KMS-11 (cell line): ENCODE measurements around the gene TENM4.

Experiments used
- H2AFZ ChIP-seq: fragments of 200-600 bp; sonication (generic); 2 replicates; pipeline ENCODE4 v1.6.1; 2016; ENCODE audit warnings: antibody characterized with exemption, mixed run types, low read depth
- H3K27ac ChIP-seq: fragments of 200-600 bp; sonication (generic); 2 replicates; pipeline ENCODE4 v1.6.1; 2016; ENCODE audit warnings: mild to moderate bottlenecking, mixed run types
- H3K27me3 ChIP-seq: fragments of 200-600 bp; sonication (generic); 2 replicates; pipeline ENCODE4 v1.6.1; 2017; ENCODE audit warnings: mild to moderate bottlenecking, low read depth, mixed run types, moderate library complexity; ENCODE audit not compliant: insufficient read depth
- H3K36me3 ChIP-seq: fragments of 200-600 bp; sonication (generic); 2 replicates; pipeline ENCODE4 v1.6.1; 2017; ENCODE audit warnings: mild to moderate bottlenecking, mixed run types; ENCODE audit not compliant: insufficient read depth
- H3K4me1 ChIP-seq: fragments of 200-600 bp; sonication (generic); 2 replicates; pipeline ENCODE4 v1.6.1; 2016; ENCODE audit warnings: mild to moderate bottlenecking, low read depth, mixed run types; ENCODE audit not compliant: poor library complexity, severe bottlenecking
- H3K4me2 ChIP-seq: fragments of 200-600 bp; sonication (generic); 2 replicates; pipeline ENCODE4 v1.7.0; 2016; ENCODE audit warnings: mild to moderate bottlenecking, mixed run types
- H3K4me3 ChIP-seq: fragments of 200-600 bp; sonication (generic); IDR thresholded peaks from 2 replicates; pipeline ENCODE4 v1.6.1; 2017; ENCODE audit warnings: low read depth, low read length, mixed read lengths; ENCODE audit not compliant: insufficient read depth
- H3K79me2 ChIP-seq: fragments of 200-600 bp; sonication (generic); 2 replicates; pipeline ENCODE4 v1.6.1; 2016; ENCODE audit warnings: low read depth, mixed run types; ENCODE audit not compliant: insufficient read depth
- H3K9ac ChIP-seq: fragments of 200-600 bp; sonication (generic); 2 replicates; pipeline ENCODE4 v1.6.1; 2016; ENCODE audit warnings: mild to moderate bottlenecking, mixed run types
- H4K20me1 ChIP-seq: fragments of 200-600 bp; sonication (generic); 2 replicates; pipeline ENCODE4 v1.6.1; 2016; ENCODE audit warnings: mild to moderate bottlenecking, mixed run types; ENCODE audit not compliant: insufficient read depth
- CTCF ChIP-seq: fragments of 200-600 bp; sonication (generic); conservative IDR thresholded peaks from 2 replicates; pipeline ENCODE4 v1.6.1; 2017; ENCODE audit warnings: low read depth, mild to moderate bottlenecking, antibody characterized with exemption, low read length, moderate library complexity, mixed read lengths

Gene TENM4

DNA sequence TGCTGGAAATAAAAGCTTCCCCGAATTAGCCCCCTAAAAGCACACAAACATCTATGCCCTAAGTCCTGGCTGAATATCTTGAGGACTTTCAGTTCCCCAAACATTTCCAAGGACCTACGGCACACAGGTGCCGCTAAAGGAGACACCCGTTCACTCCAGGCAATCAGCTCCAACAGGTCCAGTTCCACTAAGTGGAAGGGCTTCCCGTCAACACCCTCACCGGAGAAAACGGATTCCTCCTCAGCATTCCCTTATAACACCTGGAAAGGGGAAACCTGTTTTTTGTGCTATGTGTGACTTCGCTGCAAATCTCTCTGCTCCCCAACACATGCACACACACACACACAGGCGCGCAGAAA lies 3.9 kb downstream of the TENM4 start:
- no peak for TF ChIP-seq CTCF
- Histone ChIP-seq H3K4me2 (peak overlapping the region; percentile 99), H3K27me3 (peaks cover 34% of the 10 kb centered on the region), H3K4me1 (peaks cover 11% of the 10 kb centered on the region), H3K36me3 (no peaks in the 10 kb centered on the region), H3K9ac (no peak overlapping the region), H3K4me3 (no peak overlapping the region), H3K79me2 (no peaks in the 10 kb centered on the region), H2AFZ (peak overlapping the region; percentile 94), H3K27ac (no peak overlapping the region), H4K20me1 (no peaks in the 10 kb centered on the region)

- H3K27me3 ChIP-seq = peaks cover 26% of the 10 kb centered on the region
- no peak overlapping the region for H3K9ac ChIP-seq
- H3K4me2 ChIP-seq = no peak overlapping the region
- H4K20me1 ChIP-seq = no peaks in the 10 kb centered on the region
- no peak for TF ChIP-seq CTCF
- no peaks in the 10 kb centered on the region for H3K79me2 ChIP-seq
- no peak overlapping the region for H3K4me3 ChIP-seq
- no peak overlapping the region for H2AFZ ChIP-seq
- no peaks in the 10 kb centered on the region for H3K36me3 ChIP-seq
- no peak overlapping the region for H3K27ac ChIP-seq
- H3K4me1 ChIP-seq = peaks cover 3% of the 10 kb centered on the region
Observed at GRCh38 chr11:79434283-79434682, 6.5 kb downstream of the TENM4 start.

GRCh38 chr11:79432138-79432537 lies 8.7 kb downstream of the TENM4 start:
- Histone ChIP-seq H3K36me3 (no peaks in the 10 kb centered on the region), H3K4me2 (no peak overlapping the region), H3K4me1 (no peaks in the 10 kb centered on the region), H4K20me1 (no peaks in the 10 kb centered on the region), H3K27ac (no peak overlapping the region), H2AFZ (no peak overlapping the region), H3K27me3 (peaks cover 11% of the 10 kb centered on the region; the same call in 1 of the 2 replicates), H3K9ac (no peak overlapping the region), H3K4me3 (no peak overlapping the region), H3K79me2 (no peaks in the 10 kb centered on the region)
- TF ChIP-seq CTCF = no peak

DNA sequence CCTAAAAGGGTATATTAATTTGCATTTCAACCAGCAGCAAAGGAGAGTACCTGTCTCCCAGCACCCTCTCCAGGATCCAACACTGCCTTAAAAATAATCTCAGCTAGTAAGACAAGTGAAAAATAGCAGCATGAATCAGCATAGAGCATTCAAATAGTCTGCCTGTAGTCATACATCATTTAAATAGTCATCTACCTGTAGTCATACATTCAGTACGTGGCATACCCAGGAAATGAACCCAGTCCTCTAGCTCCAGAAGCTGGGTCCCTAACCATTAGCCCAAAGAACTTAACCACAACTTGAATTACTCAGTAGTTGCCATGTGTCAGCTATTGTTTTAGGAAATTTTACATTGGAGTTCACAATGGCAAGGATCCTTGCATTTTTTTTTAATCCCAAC lies 9.3 kb downstream of the TENM4 start:
- H4K20me1 ChIP-seq = no peaks in the 10 kb centered on the region
- H3K4me2 ChIP-seq = no peak overlapping the region
- no peak overlapping the region for H3K9ac ChIP-seq
- no peaks in the 10 kb centered on the region for H3K4me1 ChIP-seq
- H3K27me3 ChIP-seq = peaks cover 5% of the 10 kb centered on the region; the same call in 1 of the 2 replicates
- no peak overlapping the region for H3K27ac ChIP-seq
- no peak overlapping the region for H2AFZ ChIP-seq
- no peak overlapping the region for H3K4me3 ChIP-seq
- no peaks in the 10 kb centered on the region for H3K79me2 ChIP-seq
- TF ChIP-seq CTCF = no peak
- no peaks in the 10 kb centered on the region for H3K36me3 ChIP-seq

- no peaks in the 10 kb centered on the region for H4K20me1 ChIP-seq
- H3K79me2 ChIP-seq = no peaks in the 10 kb centered on the region
- no peak for TF ChIP-seq CTCF
Observed at GRCh38 chr11:79430280-79430679, 10.6 kb downstream of the TENM4 start.

More at GRCh38 chr11:79430280-79430679, 10.6 kb downstream of the TENM4 start:
- H3K27ac ChIP-seq = no peak overlapping the region
- no peaks in the 10 kb centered on the region for H3K4me1 ChIP-seq
- H3K4me2 ChIP-seq = no peak overlapping the region
- H3K27me3 ChIP-seq = no peaks in the 10 kb centered on the region; the same call in 1 of the 2 replicates
- H3K36me3 ChIP-seq = no peaks in the 10 kb centered on the region
- no peak overlapping the region for H2AFZ ChIP-seq
- H3K4me3 ChIP-seq = no peak overlapping the region
- no peak overlapping the region for H3K9ac ChIP-seq
